WI38 (cell line): ENCODE results near the gene AQP2.

ENCODE experiments used
- H3K4me3 ChIP-seq: 2 replicates; pipeline ENCODE4 v1.5.1; 2011; ENCODE audit warnings: low read depth, mild to moderate bottlenecking, control low read depth, low read length
- CTCF ChIP-seq: IDR thresholded peaks from 2 replicates; pipeline ENCODE4 v1.5.1; 2012; ENCODE audit warnings: low read depth, mild to moderate bottlenecking, control low read depth, low read length

AQP2 gene

GRCh38 chr12:49947593-49948226 lies 2.8 kb upstream of the AQP2 start:
- no peak overlapping the region for H3K4me3 ChIP-seq
- no peak for TF ChIP-seq CTCF

GRCh38 chr12:49948866-49949845 lies 1.4 kb upstream of the AQP2 start:
- TF ChIP-seq CTCF = no peak
- H3K4me3 ChIP-seq = no peak overlapping the region

GRCh38 chr12:49949866-49950265 lies 671 bp upstream of the AQP2 start:
- H3K4me3 ChIP-seq = no peak overlapping the region
- TF ChIP-seq CTCF = no peak

- TF ChIP-seq CTCF = no peak
- no peak overlapping the region for H3K4me3 ChIP-seq
Measured at GRCh38 chr12:49951411-49952240, 1.1 kb downstream of the AQP2 start.

- no peak for TF ChIP-seq CTCF
- H3K4me3 ChIP-seq = no peak overlapping the region
Measured at GRCh38 chr12:49952391-49953055, 2.0 kb downstream of the AQP2 start.

GRCh38 chr12:49953151-49953550 lies 2.6 kb downstream of the AQP2 start:
- no peak for TF ChIP-seq CTCF
- no peak overlapping the region for H3K4me3 ChIP-seq
